WI38 (cell line): ENCODE data around the gene ABCA9.

Experiments
- H3K4me3 ChIP-seq: 2 replicates; pipeline ENCODE4 v1.5.1; 2011; ENCODE audit warnings: low read depth, mild to moderate bottlenecking, control low read depth, low read length
- CTCF ChIP-seq: IDR thresholded peaks from 2 replicates; pipeline ENCODE4 v1.5.1; 2012; ENCODE audit warnings: low read depth, mild to moderate bottlenecking, control low read depth, low read length

ABCA9 gene

GRCh38 chr17:69060822-69061221, at the start of gene ABCA9:
ABCA9 (minus strand) TSS chr17:69060927; CDS start chr17:69051126, 9,801 bp downstream.
- no peak for TF ChIP-seq CTCF
- no peak within 1 kb of the TSS for H3K4me3 ChIP-seq

GRCh38 chr17:69105907-69106730, 45.4 kb upstream of the ABCA9 start:
- TF ChIP-seq CTCF: no peak
- no peak overlapping the region for H3K4me3 ChIP-seq

GRCh38 chr17:69103557-69104233, 43.0 kb upstream of the ABCA9 start:
- no peak overlapping the region for H3K4me3 ChIP-seq
- TF ChIP-seq CTCF: no peak

- TF ChIP-seq CTCF: no peak
- H3K4me3 ChIP-seq: no peak overlapping the region
Observed at GRCh38 chr17:69098625-69099024, 37.9 kb upstream of the ABCA9 start.

- TF ChIP-seq CTCF: no peak
- no peak overlapping the region for H3K4me3 ChIP-seq
Observed at GRCh38 chr17:69096541-69096940, 35.8 kb upstream of the ABCA9 start.

GRCh38 chr17:69093995-69094394, 33.3 kb upstream of the ABCA9 start:
- TF ChIP-seq CTCF: no peak
- no peak overlapping the region for H3K4me3 ChIP-seq

- no peak for TF ChIP-seq CTCF
- no peak overlapping the region for H3K4me3 ChIP-seq
Observed at GRCh38 chr17:69093279-69093789, 32.6 kb upstream of the ABCA9 start.
